HCT116 (cell line): ENCODE results near the gene DHX30. TPM values are rescaled to one million over a fixed set of nuclear protein-coding genes. Genes with fewer than 3 reads are reported as not detected.

Experiments
- ATAC-seq: fragments of 200-7000 bp; cut with Tn5 transposase; 2 replicates; pipeline ENCODE4 v1.9.1; 2020; ENCODE audit warnings: mild to moderate bottlenecking, moderate library complexity
- BruUV-seq: library from RNA; stranded (reverse); fragments of 400-500 nt; replicated peaks from 2 replicates; lab custom pipeline; 2021; lab: Mats Ljungman, UMichigan
- CTCF ChIA-PET: fragments of 300-600 bp; sonication (Branson Sonifier 250); formaldehyde crosslinking; loops from one replicate; lab custom pipeline; 2021; ENCODE audit warnings: antibody characterized with exemption; lab: Charles Lee
- POLR2A ChIA-PET: fragments of 300-600, 350-600 bp; sonication (Branson Sonifier 250); formaldehyde crosslinking; loops from one replicate; lab custom pipeline; 2021; ENCODE audit warnings: antibody characterized with exemption; lab: Charles Lee
- RAD21 ChIA-PET, 2 experiments: fragments of 300-600 bp; sonication (Branson Sonifier 250); formaldehyde crosslinking; loops; one replicate each; lab custom pipeline; 2023; ENCODE audit warnings: low total read pairs in 2 of 2; ENCODE audit not compliant: uncharacterized antibody in 2 of 2, unreplicated experiment in 2 of 2, low non-redundant PET in 1 of 2; lab: Charles Lee
- DNase-seq: peaks from one replicate; pipeline ENCODE4 v3.0.0-alpha.2; 2010; ENCODE audit warnings: low read depth, low spot score
- H2AFZ ChIP-seq: fragments of 200-600 bp; shearing (Covaris generic), sonication (generic); 2 replicates; pipeline ENCODE4 v1.6.1; 2017; ENCODE audit warnings: low read depth, mixed run types, mixed read lengths, antibody characterized with exemption, low read length; ENCODE audit not compliant: poor library complexity, severe bottlenecking
- H3K27ac ChIP-seq: 2 replicates; pipeline ENCODE4 v1.5.1; 2012; ENCODE audit warnings: low read depth, low read length
- H3K27me3 ChIP-seq: fragments of 200-600 bp; sonication (generic); 2 replicates; pipeline ENCODE4 v1.6.1; 2016; ENCODE audit warnings: mixed run types, low read length, mixed read lengths; ENCODE audit not compliant: insufficient read depth
- H3K36me3 ChIP-seq, 2 experiments: fragments of 200-500 bp in 1 of 2; fragments of 200-600 bp in 1 of 2; sonication (Bioruptor generic) in 1 of 2; sonication (generic) in 1 of 2; 2 replicates each; pipeline versions ENCODE4 v1.5.1 to v1.6.1; 2014 to 2016; ENCODE audit warnings: low read length in 2 of 2, inconsistent platforms in 1 of 2, mixed read lengths in 1 of 2, mixed run types in 1 of 2; ENCODE audit not compliant: insufficient read depth in 2 of 2, control insufficient read depth in 1 of 2
- H3K4me1 ChIP-seq, 2 experiments: fragments of 200-600 bp in 1 of 2; sonication (generic) in 1 of 2; 2 replicates each; pipeline versions ENCODE4 v1.5.1 to v1.6.1; 2012 to 2017; ENCODE audit warnings: low read length in 2 of 2, inconsistent platforms in 1 of 2, mild to moderate bottlenecking in 1 of 2, mixed read lengths in 1 of 2, mixed run types in 1 of 2, moderate library complexity in 1 of 2; ENCODE audit not compliant: insufficient read depth in 2 of 2, control insufficient read depth in 1 of 2
- H3K4me2 ChIP-seq: fragments of 200-600 bp; sonication (generic); 2 replicates; pipeline ENCODE4 v1.6.1; 2017; ENCODE audit warnings: mixed run types, low read length, mixed read lengths
- H3K4me3 ChIP-seq, 2 experiments: fragments of 200-600 bp in 1 of 2; sonication (generic) in 1 of 2; replicated peaks in 1 of 2; 2 replicates each; pipeline ENCODE4 v1.5.1; 2011 to 2016; ENCODE audit warnings: low read length in 2 of 2, control low read depth in 1 of 2, low read depth in 1 of 2, mild to moderate bottlenecking in 1 of 2, mixed read lengths in 1 of 2, mixed run types in 1 of 2
- H3K79me2 ChIP-seq: fragments of 200-600 bp; sonication (generic); 2 replicates; pipeline ENCODE4 v1.6.1; 2017; ENCODE audit warnings: mild to moderate bottlenecking, mixed run types, low read length, moderate library complexity, mixed read lengths; ENCODE audit not compliant: insufficient read depth
- H3K9ac ChIP-seq: fragments of 200-600 bp; sonication (generic); 2 replicates; pipeline ENCODE4 v1.6.1; 2016; ENCODE audit warnings: low read length, mixed read lengths
- H3K9me2 ChIP-seq: fragments of 200-600 bp; sonication (generic), shearing (Covaris generic); 2 replicates; pipeline ENCODE4 v1.6.1; 2017; ENCODE audit warnings: mixed run types, mild to moderate bottlenecking, moderate library complexity; ENCODE audit not compliant: insufficient read depth
- H3K9me3 ChIP-seq, 2 experiments: fragments of 200-500 bp in 1 of 2; fragments of 200-600 bp in 1 of 2; sonication (Bioruptor generic) in 1 of 2; sonication (generic) in 1 of 2; 2 replicates each; pipeline ENCODE4 v1.6.1; 2014 to 2017; ENCODE audit warnings: low read length in 2 of 2, mixed read lengths in 2 of 2, inconsistent platforms in 1 of 2, low read depth in 1 of 2, mild to moderate bottlenecking in 1 of 2, mixed run types in 1 of 2, moderate library complexity in 1 of 2; ENCODE audit not compliant: control insufficient read depth in 1 of 2, insufficient read depth in 1 of 2
- H4K20me1 ChIP-seq: fragments of 200-600 bp; sonication (generic), shearing (Covaris generic); 2 replicates; pipeline ENCODE4 v1.6.1; 2017; ENCODE audit warnings: mixed run types, mild to moderate bottlenecking, moderate library complexity; ENCODE audit not compliant: insufficient read depth
- ATF3 ChIP-seq: IDR thresholded peaks from 2 replicates; pipeline ENCODE4 v1.6.1; 2012
- EZH2 ChIP-seq: fragments of 200-600 bp; sonication (generic); IDR thresholded peaks from 2 replicates; pipeline ENCODE4 v1.6.1; 2017; ENCODE audit warnings: antibody characterized with exemption, mixed run types
- FOSL1 ChIP-seq: IDR thresholded peaks from 2 replicates; pipeline ENCODE4 v1.6.1; 2012; ENCODE audit warnings: low read depth
- POLR2A ChIP-seq: IDR thresholded peaks from 2 replicates; pipeline ENCODE4 v1.7.0; 2011; ENCODE audit warnings: borderline replicate concordance; ENCODE audit not compliant: insufficient read depth, insufficient read length; ENCODE audit errors: extremely low read depth
- POLR2AphosphoS5 ChIP-seq: IDR thresholded peaks from 2 replicates; pipeline ENCODE4 v1.6.1; 2011; ENCODE audit warnings: mild to moderate bottlenecking, low read depth, low read length, moderate library complexity
- RAD21 ChIP-seq: IDR thresholded peaks from 2 replicates; pipeline ENCODE4 v1.6.1; 2012; ENCODE audit warnings: low read depth, mild to moderate bottlenecking
- REST ChIP-seq: IDR thresholded peaks from 2 replicates; pipeline ENCODE4 v1.6.1; 2012; ENCODE audit warnings: low read depth
- SP1 ChIP-seq: IDR thresholded peaks from 2 replicates; pipeline ENCODE4 v1.6.1; 2012; ENCODE audit warnings: low read depth
- SRF ChIP-seq: IDR thresholded peaks from 2 replicates; pipeline ENCODE4 v1.6.1; 2012; ENCODE audit warnings: low read depth
- TCF7L2 ChIP-seq: IDR thresholded peaks from 2 replicates; pipeline ENCODE4 v1.7.0; 2011; ENCODE audit warnings: borderline replicate concordance, inconsistent platforms; ENCODE audit not compliant: insufficient read depth, insufficient read length; ENCODE audit errors: extremely low read depth
- YY1 ChIP-seq: IDR thresholded peaks from 2 replicates; pipeline ENCODE4 v1.6.1; 2011; ENCODE audit warnings: low read length, low read depth, moderate library complexity, mild to moderate bottlenecking; ENCODE audit not compliant: insufficient replicate concordance; ENCODE audit errors: extremely low read depth
- ZFX ChIP-seq: fragments of 450-650 bp; IDR thresholded peaks from 2 replicates; pipeline ENCODE4 v1.6.1; 2017
- ZNF274 ChIP-seq: fragments of 200-500 bp; sonication (Bioruptor generic); IDR thresholded peaks from 2 replicates; pipeline ENCODE4 v1.6.1; 2014; ENCODE audit warnings: mild to moderate bottlenecking, low read depth, low read length, inconsistent platforms
- intact Hi-C: fragments of 100-400 bp; cut with micrococcal nuclease; formaldehyde crosslinking; loops from 2 replicates; pipeline ENCODE4 v1.10.0; 2022
- total RNA-seq: library from RNA; stranded (reverse); gene quantifications from one replicate; pipeline ENCODE4 v1.2.1, GENCODE V29; 2021; ENCODE audit not compliant: unreplicated experiment
- TF ChIP-seq, protein P1 (sequence below), 3 experiments: fragments of 200-600 bp in 1 of 3; sonication (generic) in 1 of 3; IDR thresholded peaks in 2 of 3; conservative IDR thresholded peaks in 1 of 3; 2 replicates each; pipeline ENCODE4 v1.5.1; 2012 to 2017; ENCODE audit warnings: low read depth in 2 of 3, low read length in 2 of 3, antibody characterized with exemption in 1 of 3, borderline replicate concordance in 1 of 3, control low read depth in 1 of 3, mild to moderate bottlenecking in 1 of 3, mixed read lengths in 1 of 3, mixed run types in 1 of 3, moderate library complexity in 1 of 3; ENCODE audit not compliant: insufficient read depth in 1 of 3
- TF ChIP-seq, protein P2 (sequence below): IDR thresholded peaks from 2 replicates; pipeline ENCODE4 v1.6.1; 2011; ENCODE audit warnings: mild to moderate bottlenecking, low read length, moderate library complexity; ENCODE audit not compliant: insufficient replicate concordance; ENCODE audit errors: extremely low read depth

Gene DHX30
- total RNA-seq, 1 experiment from 2014 or later = 114 TPM

DNA sequence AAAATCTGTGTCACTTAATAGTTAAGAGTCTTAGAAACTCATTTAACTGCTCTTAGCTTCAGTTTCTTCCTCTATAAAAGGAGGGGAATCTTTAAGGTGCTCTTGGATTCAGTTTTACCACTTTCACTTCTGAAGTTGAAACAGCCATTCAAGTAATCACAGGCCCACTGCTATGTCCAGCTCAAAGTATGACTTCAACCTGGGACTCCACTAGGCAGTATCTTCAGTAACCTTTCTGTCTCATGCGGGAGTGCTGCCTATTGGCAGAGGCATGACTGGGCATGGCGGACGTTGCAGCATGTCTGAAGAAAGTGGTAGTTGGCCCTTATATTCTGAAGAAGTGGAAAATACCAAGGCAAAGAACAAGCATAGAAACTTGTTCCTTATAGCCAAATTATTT lies 92.3 kb downstream of the DHX30 start:
- Histone ChIP-seq H3K4me3 (no peak overlapping the region), H3K9ac (no peak overlapping the region), H3K27me3 (no peaks in the 10 kb centered on the region), H3K9me3 (no peaks in the 10 kb centered on the region), H3K4me1 (no peaks in the 10 kb centered on the region), H3K4me2 (no peak overlapping the region), H3K79me2 (0 out of 2 replicates have a peak, but pooled peaks cover 9% of the 10 kb centered on the region), H2AFZ (no peak overlapping the region), H4K20me1 (peaks cover 7% of the 10 kb centered on the region; the same call in 1 of the 2 replicates), H3K9me2 (no peaks in the 10 kb centered on the region), H3K27ac (no peak overlapping the region), H3K36me3 (peaks cover 3 to 11% of the 10 kb centered on the region in 2 experiments; a peak in 3 of 4 replicates)
- TF ChIP-seq SRF (no peak), ZNF274 (no peak), EZH2 (no peak), TCF7L2 (no peak), REST (no peak), FOSL1 (no peak), RAD21 (no peak), YY1 (no peak), POLR2A (no peak), ZFX (no peak), POLR2AphosphoS5 (no peak), SP1 (no peak), ATF3 (no peak)
- TF ChIP-seq, protein P1, sequence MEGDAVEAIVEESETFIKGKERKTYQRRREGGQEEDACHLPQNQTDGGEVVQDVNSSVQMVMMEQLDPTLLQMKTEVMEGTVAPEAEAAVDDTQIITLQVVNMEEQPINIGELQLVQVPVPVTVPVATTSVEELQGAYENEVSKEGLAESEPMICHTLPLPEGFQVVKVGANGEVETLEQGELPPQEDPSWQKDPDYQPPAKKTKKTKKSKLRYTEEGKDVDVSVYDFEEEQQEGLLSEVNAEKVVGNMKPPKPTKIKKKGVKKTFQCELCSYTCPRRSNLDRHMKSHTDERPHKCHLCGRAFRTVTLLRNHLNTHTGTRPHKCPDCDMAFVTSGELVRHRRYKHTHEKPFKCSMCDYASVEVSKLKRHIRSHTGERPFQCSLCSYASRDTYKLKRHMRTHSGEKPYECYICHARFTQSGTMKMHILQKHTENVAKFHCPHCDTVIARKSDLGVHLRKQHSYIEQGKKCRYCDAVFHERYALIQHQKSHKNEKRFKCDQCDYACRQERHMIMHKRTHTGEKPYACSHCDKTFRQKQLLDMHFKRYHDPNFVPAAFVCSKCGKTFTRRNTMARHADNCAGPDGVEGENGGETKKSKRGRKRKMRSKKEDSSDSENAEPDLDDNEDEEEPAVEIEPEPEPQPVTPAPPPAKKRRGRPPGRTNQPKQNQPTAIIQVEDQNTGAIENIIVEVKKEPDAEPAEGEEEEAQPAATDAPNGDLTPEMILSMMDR (IDR thresholded peaks at IDR 0.05 in 2 of 3, conservative IDR thresholded peaks at IDR 0.05 in 1 of 3; ENCODE audit: borderline replicate concordance in 1 of 3, insufficient read depth in 1 of 3, low read depth in 2 of 3, low read length in 2 of 3) = no peak
- TF ChIP-seq, protein P2, sequence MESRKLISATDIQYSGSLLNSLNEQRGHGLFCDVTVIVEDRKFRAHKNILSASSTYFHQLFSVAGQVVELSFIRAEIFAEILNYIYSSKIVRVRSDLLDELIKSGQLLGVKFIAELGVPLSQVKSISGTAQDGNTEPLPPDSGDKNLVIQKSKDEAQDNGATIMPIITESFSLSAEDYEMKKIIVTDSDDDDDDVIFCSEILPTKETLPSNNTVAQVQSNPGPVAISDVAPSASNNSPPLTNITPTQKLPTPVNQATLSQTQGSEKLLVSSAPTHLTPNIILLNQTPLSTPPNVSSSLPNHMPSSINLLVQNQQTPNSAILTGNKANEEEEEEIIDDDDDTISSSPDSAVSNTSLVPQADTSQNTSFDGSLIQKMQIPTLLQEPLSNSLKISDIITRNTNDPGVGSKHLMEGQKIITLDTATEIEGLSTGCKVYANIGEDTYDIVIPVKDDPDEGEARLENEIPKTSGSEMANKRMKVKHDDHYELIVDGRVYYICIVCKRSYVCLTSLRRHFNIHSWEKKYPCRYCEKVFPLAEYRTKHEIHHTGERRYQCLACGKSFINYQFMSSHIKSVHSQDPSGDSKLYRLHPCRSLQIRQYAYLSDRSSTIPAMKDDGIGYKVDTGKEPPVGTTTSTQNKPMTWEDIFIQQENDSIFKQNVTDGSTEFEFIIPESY = no peak
- POLR2A ChIA-PET = no interaction called here
- intact Hi-C loops = no loop called here
- RAD21 ChIA-PET = no interaction called here
- CTCF ChIA-PET = no interaction called here
- DNase-seq = no peak
- BruUV-seq = no TSS peak
- ATAC-seq = no peak
